ENCODE data around the gene RBM38.

RBM38 gene

GRCh38 chr20:57388953-57389694, 2.1 kb upstream of the RBM38 start:
- FAIRE-seq: peak; percentile 51
- DNase-seq (ENCODE audit: extremely low spot score, insufficient read length, low read depth): no peak

DNA sequence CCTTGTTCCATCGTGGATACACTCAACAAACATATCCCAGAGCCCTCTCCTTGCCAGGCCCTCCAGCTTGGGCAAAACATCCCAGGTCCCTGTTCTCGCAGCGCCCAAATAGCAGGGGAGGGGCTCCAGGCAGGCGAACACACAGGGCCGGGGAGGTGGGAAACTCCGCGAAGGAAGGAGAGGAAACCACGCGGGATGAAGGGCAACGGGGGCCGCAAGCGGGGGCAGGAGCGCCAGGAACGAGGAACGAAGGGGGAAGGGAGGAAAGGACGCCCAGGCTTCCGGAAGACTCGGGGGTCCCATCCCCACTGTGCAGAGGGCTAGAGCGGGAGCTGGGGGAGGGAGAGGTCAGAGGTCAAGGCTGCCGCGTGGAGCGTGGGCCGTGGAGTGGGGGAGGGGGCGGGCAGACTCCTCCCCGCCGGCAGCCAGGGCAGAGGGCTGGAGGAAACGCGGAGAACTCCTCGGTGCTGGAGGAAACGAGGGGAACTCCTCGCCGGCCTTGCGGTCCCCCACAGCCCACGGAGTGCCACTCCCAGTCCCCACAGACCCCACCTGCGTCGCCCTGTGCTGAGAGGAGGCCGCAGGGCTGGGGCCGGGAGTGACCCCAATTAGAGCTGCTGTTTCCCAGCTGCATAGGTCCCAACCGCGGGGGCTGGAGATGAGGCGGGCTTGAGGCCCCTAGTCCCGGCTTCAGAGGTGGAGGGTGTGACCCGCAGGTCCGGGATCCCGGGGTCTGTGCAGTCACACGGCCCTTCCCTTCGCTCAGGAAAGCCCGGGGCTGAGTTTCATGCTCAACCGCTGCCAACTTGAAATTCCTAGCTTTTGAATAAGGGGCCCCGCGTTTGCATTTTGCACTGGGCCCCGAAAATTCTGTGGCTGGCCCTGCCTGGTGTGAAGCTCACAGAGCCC, 1.2 kb upstream of the RBM38 start:
- DNase-seq (ENCODE audit: extremely low spot score, insufficient read length, low read depth): no peak
- FAIRE-seq: peak; percentile 73

GRCh38 chr20:57391439-57392301, 474 bp downstream of the RBM38 start:
- DNase-seq (ENCODE audit: extremely low spot score, insufficient read length, low read depth): no peak
- FAIRE-seq: no peak

DNA sequence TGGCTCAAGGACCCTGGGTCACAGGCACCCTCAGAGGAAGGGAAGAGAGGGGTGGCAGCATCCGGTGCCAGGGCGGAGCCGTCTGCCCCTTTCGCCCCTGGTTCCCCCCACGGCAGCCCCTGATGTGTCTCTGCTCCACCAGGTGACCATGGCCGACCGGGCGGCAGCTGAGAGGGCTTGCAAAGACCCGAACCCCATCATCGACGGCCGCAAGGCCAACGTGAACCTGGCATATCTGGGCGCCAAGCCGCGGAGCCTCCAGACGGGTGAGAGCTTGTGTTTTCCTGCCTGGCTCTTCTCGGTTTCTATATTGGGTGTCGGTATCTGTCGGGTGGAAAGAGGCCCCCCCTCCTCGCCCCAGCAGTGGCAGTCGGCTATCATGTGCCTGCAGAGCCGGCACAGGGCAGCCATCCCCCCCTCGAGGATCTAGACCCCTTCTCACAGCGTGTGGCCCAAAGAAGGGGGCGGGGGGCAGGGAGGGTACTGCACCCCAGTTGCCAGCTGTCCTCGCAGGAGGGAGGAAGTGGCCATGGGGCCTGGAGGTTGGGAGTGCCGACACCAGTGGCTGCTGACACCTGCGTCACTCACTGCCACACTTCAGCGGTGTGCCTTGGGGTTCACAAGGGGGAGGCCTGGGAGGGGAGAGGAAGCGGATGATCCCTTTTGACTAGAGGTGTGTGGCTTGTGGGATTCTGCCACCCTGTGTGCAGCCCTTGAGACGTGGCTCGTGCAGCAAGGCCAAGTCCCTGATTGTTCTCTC, 1.5 kb downstream of the RBM38 start:
- peak; percentile 85 for FAIRE-seq

GRCh38 chr20:57393321-57394120, 2.3 kb downstream of the RBM38 start:
- no peak for DNase-seq (ENCODE audit: extremely low spot score, insufficient read length, low read depth)
- FAIRE-seq: no peak

More for the DNA sequence above, 1.5 kb downstream of the RBM38 start:
- no peak for DNase-seq (ENCODE audit: extremely low spot score, insufficient read length, low read depth)

GRCh38 chr20:57394121-57395082, 3.2 kb downstream of the RBM38 start:
- DNase-seq (ENCODE audit: extremely low spot score, insufficient read length, low read depth) (no peak), FAIRE-seq (no peak)

- no peak for DNase-seq (ENCODE audit: extremely low spot score, insufficient read length, low read depth)
- FAIRE-seq: no peak
Observed at GRCh38 chr20:57395111-57395966, 4.1 kb downstream of the RBM38 start.

GRCh38 chr20:57396212-57396983, 5.2 kb downstream of the RBM38 start:
- FAIRE-seq (no peak), DNase-seq (ENCODE audit: extremely low spot score, insufficient read length, low read depth) (no peak)

- FAIRE-seq: peak; percentile 65
- DNase-seq (ENCODE audit: extremely low spot score, insufficient read length, low read depth): no peak
Observed at GRCh38 chr20:57396984-57397692, 5.9 kb downstream of the RBM38 start.

- FAIRE-seq (no peak), DNase-seq (ENCODE audit: extremely low spot score, insufficient read length, low read depth) (no peak)
Observed at GRCh38 chr20:57397693-57398108, 6.5 kb downstream of the RBM38 start.

GRCh38 chr20:57398231-57398821, 7.1 kb downstream of the RBM38 start:
- DNase-seq (ENCODE audit: extremely low spot score, insufficient read length, low read depth): peak; percentile 72
- FAIRE-seq: peak; percentile 95

GRCh38 chr20:57398901-57399535, 7.8 kb downstream of the RBM38 start:
- FAIRE-seq (no peak), DNase-seq (ENCODE audit: extremely low spot score, insufficient read length, low read depth) (no peak)

DNA sequence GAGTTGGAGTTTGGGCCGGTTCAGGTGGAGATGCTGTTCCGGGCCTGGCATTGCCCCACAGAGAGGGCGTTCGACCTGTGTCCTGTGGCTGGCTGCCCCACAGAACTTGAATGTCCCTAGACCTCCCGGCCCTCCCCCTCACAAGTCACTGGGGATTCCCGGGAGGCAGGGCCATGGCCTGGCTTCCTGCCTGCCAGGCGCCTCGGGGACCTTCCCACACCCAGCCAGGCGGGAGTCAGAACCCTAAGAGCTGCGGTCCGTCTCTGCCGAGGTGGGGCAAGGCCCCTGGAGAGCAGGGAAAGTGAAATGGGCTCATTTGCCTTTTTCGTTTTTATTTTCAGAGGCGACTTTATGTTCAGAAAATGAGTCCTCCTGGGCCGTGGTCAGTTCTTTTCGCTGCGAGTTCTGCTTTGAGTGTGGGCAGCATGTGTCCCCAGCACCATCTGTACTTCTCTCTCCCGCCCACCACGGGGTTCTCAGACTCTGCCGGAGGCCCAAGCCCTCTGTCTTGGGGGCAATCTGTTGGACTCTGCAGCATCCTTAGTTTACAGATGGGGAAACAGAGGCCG, 8.5 kb downstream of the RBM38 start:
- FAIRE-seq: peak; percentile 98

GRCh38 chr20:57400231-57400701, 9.1 kb downstream of the RBM38 start:
- DNase-seq (ENCODE audit: extremely low spot score, insufficient read length, low read depth) (no peak), FAIRE-seq (peak; percentile 39)

More for the DNA sequence above, 8.5 kb downstream of the RBM38 start:
- DNase-seq (ENCODE audit: extremely low spot score, insufficient read length, low read depth): no peak
